ENCODE data around the gene MUC5AC.
"Not testable (repeated sequence)": the region's sequence is repeated elsewhere in the genome, so short reads cannot be mapped to it uniquely, and the experiment has no call there.

DNA sequence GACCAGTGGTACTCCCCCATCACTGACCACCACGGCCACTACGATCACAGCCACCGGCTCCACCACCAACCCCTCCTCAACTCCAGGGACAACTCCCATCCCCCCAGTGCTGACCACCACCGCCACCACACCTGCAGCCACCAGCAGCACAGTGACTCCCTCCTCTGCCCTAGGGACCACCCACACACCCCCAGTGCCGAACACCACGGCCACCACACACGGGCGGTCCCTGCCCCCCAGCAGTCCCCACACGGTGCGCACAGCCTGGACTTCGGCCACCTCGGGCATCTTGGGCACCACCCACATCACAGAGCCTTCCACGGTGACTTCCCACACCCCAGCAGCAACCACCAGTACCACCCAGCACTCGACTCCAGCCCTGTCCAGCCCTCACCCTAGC lies 89.3 kb downstream of the MUC5AC start:
- TF ChIP-seq, protein P1, sequence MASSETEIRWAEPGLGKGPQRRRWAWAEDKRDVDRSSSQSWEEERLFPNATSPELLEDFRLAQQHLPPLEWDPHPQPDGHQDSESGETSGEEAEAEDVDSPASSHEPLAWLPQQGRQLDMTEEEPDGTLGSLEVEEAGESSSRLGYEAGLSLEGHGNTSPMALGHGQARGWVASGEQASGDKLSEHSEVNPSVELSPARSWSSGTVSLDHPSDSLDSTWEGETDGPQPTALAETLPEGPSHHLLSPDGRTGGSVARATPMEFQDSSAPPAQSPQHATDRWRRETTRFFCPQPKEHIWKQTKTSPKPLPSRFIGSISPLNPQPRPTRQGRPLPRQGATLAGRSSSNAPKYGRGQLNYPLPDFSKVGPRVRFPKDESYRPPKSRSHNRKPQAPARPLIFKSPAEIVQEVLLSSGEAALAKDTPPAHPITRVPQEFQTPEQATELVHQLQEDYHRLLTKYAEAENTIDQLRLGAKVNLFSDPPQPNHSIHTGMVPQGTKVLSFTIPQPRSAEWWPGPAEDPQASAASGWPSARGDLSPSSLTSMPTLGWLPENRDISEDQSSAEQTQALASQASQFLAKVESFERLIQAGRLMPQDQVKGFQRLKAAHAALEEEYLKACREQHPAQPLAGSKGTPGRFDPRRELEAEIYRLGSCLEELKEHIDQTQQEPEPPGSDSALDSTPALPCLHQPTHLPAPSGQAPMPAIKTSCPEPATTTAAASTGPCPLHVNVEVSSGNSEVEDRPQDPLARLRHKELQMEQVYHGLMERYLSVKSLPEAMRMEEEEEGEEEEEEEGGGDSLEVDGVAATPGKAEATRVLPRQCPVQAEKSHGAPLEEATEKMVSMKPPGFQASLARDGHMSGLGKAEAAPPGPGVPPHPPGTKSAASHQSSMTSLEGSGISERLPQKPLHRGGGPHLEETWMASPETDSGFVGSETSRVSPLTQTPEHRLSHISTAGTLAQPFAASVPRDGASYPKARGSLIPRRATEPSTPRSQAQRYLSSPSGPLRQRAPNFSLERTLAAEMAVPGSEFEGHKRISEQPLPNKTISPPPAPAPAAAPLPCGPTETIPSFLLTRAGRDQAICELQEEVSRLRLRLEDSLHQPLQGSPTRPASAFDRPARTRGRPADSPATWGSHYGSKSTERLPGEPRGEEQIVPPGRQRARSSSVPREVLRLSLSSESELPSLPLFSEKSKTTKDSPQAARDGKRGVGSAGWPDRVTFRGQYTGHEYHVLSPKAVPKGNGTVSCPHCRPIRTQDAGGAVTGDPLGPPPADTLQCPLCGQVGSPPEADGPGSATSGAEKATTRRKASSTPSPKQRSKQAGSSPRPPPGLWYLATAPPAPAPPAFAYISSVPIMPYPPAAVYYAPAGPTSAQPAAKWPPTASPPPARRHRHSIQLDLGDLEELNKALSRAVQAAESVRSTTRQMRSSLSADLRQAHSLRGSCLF (CRISPR knock-in tag; IDR thresholded peaks at IDR 0.05; ENCODE audit: borderline replicate concordance) = not testable (repeated sequence)
- not testable (repeated sequence) for TF ChIP-seq ZBTB8A (CRISPR knock-in tag; IDR thresholded peaks at IDR 0.05; ENCODE audit: borderline replicate concordance, low read depth); TCF7 (IDR thresholded peaks at IDR 0.05; ENCODE audit: low read depth); ATM (IDR thresholded peaks at IDR 0.05; ENCODE audit: borderline replicate concordance); GABPA (IDR thresholded peaks at IDR 0.05; ENCODE audit: low read depth, low read length); GABPA (CRISPR knock-in tag; IDR thresholded peaks at IDR 0.05; ENCODE audit: low read depth); TBX3 (IDR thresholded peaks at IDR 0.05; ENCODE audit: borderline replicate concordance); SMC3 (IDR thresholded peaks at IDR 0.05; ENCODE audit: low read length); ZFP36 (IDR thresholded peaks at IDR 0.05; ENCODE audit: borderline replicate concordance, low read depth, low read length, partially characterized antibody)
- TF ChIP-seq, protein P2, sequence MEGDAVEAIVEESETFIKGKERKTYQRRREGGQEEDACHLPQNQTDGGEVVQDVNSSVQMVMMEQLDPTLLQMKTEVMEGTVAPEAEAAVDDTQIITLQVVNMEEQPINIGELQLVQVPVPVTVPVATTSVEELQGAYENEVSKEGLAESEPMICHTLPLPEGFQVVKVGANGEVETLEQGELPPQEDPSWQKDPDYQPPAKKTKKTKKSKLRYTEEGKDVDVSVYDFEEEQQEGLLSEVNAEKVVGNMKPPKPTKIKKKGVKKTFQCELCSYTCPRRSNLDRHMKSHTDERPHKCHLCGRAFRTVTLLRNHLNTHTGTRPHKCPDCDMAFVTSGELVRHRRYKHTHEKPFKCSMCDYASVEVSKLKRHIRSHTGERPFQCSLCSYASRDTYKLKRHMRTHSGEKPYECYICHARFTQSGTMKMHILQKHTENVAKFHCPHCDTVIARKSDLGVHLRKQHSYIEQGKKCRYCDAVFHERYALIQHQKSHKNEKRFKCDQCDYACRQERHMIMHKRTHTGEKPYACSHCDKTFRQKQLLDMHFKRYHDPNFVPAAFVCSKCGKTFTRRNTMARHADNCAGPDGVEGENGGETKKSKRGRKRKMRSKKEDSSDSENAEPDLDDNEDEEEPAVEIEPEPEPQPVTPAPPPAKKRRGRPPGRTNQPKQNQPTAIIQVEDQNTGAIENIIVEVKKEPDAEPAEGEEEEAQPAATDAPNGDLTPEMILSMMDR (CRISPR knock-in tag; IDR thresholded peaks at IDR 0.05) = not testable (repeated sequence)

Data from HepG2 (cell line).